ENCODE measurements around the gene SMTN. TPM values are rescaled to one million over a fixed set of nuclear protein-coding genes. Genes with fewer than 3 reads are reported as not detected.

SMTN gene
- total RNA-seq, 1 experiment from 2014 or later: 23.5 TPM

DNA sequence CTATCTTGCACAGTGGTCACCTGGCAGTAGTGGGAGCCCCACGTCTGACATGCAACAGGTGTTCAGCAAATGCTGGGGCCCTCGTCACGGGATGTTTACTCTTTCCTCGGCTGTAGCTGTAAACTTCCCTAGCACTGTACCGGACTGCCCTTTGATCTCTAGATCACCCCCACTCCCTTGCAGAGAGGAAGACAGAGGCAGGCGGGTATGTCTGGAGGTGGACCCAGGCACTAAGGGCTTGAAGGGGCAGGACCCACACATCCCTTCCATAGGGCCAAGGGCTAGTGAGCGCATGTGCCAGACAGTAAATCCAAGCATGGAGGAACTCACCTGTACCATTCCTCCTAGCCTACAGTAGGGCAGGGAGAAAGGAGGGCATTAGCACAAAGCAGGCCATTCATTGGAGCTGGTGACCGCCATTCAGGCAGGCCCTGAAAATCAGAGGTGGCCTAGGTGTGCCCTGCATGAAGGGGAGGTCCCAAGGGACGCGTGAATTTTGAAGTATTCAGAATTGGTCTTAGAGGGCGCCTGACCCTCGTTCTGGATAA, 1.9 kb upstream of the SMTN start:
- Histone ChIP-seq H3K9ac (ENCODE audit: low read length) (no peak overlapping the region), H3K27me3 (ENCODE audit: low read length) (no peaks in the 10 kb centered on the region), H4K20me1 (ENCODE audit: insufficient read depth, low read depth, low read length) (no peaks in the 10 kb centered on the region), H3K4me2 (ENCODE audit: low read depth, low read length, poor library complexity, severe bottlenecking) (no peak overlapping the region), H3K4me1 (ENCODE audit: low read length) (peaks cover 34% of the 10 kb centered on the region), H3K9me2 (replicated peaks; ENCODE audit: insufficient read depth, low read length) (no peaks in the 10 kb centered on the region), H3K79me2 (ENCODE audit: low read length) (peaks cover 9% of the 10 kb centered on the region), H2AFZ (ENCODE audit: low read length) (no peak overlapping the region), H3K27ac (ENCODE audit: low read length) (no peak overlapping the region), H3K4me3 (ENCODE audit: low read length) (no peak overlapping the region), H3K36me3 (ENCODE audit: insufficient read depth, low read length) (no peaks in the 10 kb centered on the region), H3K9me3 (ENCODE audit: low read length) (no peaks in the 10 kb centered on the region)
- no peak for DNase-seq

GRCh38 chr22:31080164-31080847, 812 bp upstream of the SMTN start:
- Histone ChIP-seq H3K4me1 (ENCODE audit: low read length) (peaks cover 40% of the 10 kb centered on the region), H3K9ac (ENCODE audit: low read length) (peak overlapping the region; percentile 80), H3K27me3 (ENCODE audit: low read length) (no peaks in the 10 kb centered on the region), H3K79me2 (ENCODE audit: low read length) (peaks cover 13% of the 10 kb centered on the region), H3K27ac (ENCODE audit: low read length) (no peak overlapping the region), H3K9me2 (replicated peaks; ENCODE audit: insufficient read depth, low read length) (no peaks in the 10 kb centered on the region), H3K4me2 (ENCODE audit: low read depth, low read length, poor library complexity, severe bottlenecking) (peak overlapping the region; percentile 90), H4K20me1 (ENCODE audit: insufficient read depth, low read depth, low read length) (no peaks in the 10 kb centered on the region), H3K36me3 (ENCODE audit: insufficient read depth, low read length) (no peaks in the 10 kb centered on the region), H2AFZ (ENCODE audit: low read length) (peak overlapping the region; percentile 44; the same call in 1 of the 2 replicates), H3K9me3 (ENCODE audit: low read length) (no peaks in the 10 kb centered on the region), H3K4me3 (ENCODE audit: low read length) (peak overlapping the region; percentile 71)
- no peak for DNase-seq

DNA sequence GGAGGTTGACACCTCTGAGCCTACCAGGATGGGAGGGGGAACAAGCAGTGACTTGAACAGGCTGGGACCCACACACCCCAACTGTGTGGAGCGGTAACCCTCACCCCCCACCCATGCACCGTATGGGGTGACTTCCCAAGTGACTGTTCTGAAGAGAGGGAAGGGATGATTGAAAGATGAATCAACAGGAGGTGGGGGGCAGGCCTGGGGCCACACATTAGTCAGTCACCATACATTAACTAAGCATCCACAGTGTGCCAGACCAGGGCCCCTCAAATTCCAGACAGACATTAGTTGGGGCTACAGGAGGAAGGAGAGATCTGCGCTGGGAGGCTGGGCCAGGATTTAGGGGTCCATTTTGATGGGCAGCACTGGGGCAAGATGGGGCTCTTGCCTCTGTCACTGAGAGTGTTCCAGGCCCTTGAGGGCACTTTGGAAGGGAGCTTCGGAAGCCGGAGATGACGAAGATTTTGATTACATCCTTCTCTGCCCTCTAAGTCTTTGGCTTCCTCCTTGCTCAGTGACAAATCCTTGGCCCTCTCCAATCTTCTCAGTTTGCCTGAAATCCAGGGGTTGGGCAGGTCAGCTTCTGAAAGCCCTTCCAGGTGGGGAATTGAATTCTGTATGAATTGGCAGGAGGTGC, 966 bp downstream of the SMTN start:
- Histone ChIP-seq H3K27ac (ENCODE audit: low read length) (no peak overlapping the region), H3K4me2 (ENCODE audit: low read depth, low read length, poor library complexity, severe bottlenecking) (peak overlapping the region; percentile 90), H3K27me3 (ENCODE audit: low read length) (no peaks in the 10 kb centered on the region), H3K4me3 (ENCODE audit: low read length) (peak overlapping the region; percentile 71), H2AFZ (ENCODE audit: low read length) (no peak overlapping the region), H4K20me1 (ENCODE audit: insufficient read depth, low read depth, low read length) (no peaks in the 10 kb centered on the region), H3K79me2 (ENCODE audit: low read length) (peaks cover 13% of the 10 kb centered on the region), H3K36me3 (ENCODE audit: insufficient read depth, low read length) (no peaks in the 10 kb centered on the region), H3K9ac (ENCODE audit: low read length) (peak overlapping the region; percentile 80), H3K9me3 (ENCODE audit: low read length) (no peaks in the 10 kb centered on the region), H3K4me1 (ENCODE audit: low read length) (peaks cover 48% of the 10 kb centered on the region), H3K9me2 (replicated peaks; ENCODE audit: insufficient read depth, low read length) (no peaks in the 10 kb centered on the region)
- no peak for DNase-seq

DNA sequence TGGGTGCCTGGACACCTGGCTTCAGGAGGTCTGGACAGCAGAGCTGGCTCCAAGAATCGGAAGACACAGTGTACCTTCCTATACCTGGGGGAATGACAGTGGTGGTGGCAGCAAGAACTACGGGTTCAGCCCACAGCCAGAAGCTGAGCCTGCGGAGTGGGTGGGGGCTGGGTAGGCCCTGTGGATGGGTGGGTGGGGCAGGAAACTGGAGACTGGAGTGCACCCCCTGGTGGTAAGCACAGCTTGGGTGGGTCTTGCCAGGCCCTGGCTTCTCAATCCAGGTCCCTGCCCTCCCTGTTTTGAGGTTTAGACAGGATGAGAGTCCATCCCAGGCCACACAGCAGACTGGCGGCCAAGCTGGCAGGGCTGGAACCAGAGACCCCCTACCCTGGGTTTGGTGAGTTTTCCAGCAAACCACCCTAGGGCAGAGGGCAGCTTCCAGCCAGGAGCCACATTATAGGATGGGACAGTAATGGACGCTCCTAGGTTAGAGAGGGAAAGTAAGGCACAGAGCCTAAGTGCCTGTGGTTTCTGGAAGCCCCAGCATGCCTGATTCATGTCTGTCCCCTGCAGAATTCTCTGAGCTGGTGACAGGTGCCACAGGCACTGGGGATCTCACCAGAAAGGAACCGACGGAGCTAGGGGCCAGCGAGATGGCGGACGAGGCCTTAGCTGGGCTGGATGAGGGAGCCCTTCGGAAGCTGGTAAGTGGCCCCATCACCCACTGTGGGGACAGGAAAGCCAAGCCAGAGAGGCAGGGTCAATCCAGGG, 1.7 kb downstream of the SMTN start:
- H4K20me1 ChIP-seq (ENCODE audit: insufficient read depth, low read depth, low read length): no peaks in the 10 kb centered on the region
- H3K9me3 ChIP-seq (ENCODE audit: low read length): no peaks in the 10 kb centered on the region
- H3K4me3 ChIP-seq (ENCODE audit: low read length): peak overlapping the region; percentile 90; the same call in 1 of the 2 replicates
- peaks cover 13% of the 10 kb centered on the region for H3K79me2 ChIP-seq (ENCODE audit: low read length)
- peak overlapping the region; percentile 95 for H3K9ac ChIP-seq (ENCODE audit: low read length)
- no peak overlapping the region for H2AFZ ChIP-seq (ENCODE audit: low read length)
- H3K27ac ChIP-seq (ENCODE audit: low read length): no peak overlapping the region
- peak; percentile 83 for DNase-seq
- H3K36me3 ChIP-seq (ENCODE audit: insufficient read depth, low read length): no peaks in the 10 kb centered on the region
- H3K27me3 ChIP-seq (ENCODE audit: low read length): no peaks in the 10 kb centered on the region
- peak overlapping the region; percentile 95 for H3K4me2 ChIP-seq (ENCODE audit: low read depth, low read length, poor library complexity, severe bottlenecking)
- no peaks in the 10 kb centered on the region for H3K9me2 ChIP-seq (replicated peaks; ENCODE audit: insufficient read depth, low read length)
- peaks cover 48% of the 10 kb centered on the region for H3K4me1 ChIP-seq (ENCODE audit: low read length)

DNA sequence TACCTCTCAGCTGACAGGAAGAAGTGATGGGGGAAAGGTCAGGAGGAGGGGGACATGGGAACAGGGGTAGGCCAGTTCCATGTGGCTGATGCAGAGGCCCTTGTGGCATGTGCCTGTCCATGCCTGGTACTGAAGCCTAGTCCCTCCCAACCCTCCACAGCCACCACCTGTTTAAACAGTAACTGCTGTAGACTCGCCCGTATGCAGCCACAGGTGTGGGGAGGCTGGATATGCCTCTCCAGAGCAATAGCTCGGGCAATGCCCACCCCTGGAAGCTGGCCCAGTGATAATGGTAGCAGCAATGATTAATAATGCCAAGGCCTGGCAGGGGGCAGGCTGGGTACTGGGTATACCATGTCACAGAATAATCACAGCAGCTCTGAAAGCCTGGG, 2.3 kb downstream of the SMTN start:
- H3K4me2 ChIP-seq (ENCODE audit: low read depth, low read length, poor library complexity, severe bottlenecking): peak overlapping the region; percentile 95
- H3K9me3 ChIP-seq (ENCODE audit: low read length): no peaks in the 10 kb centered on the region
- H3K4me3 ChIP-seq (ENCODE audit: low read length): peak overlapping the region; percentile 90
- peak overlapping the region; percentile 95 for H3K9ac ChIP-seq (ENCODE audit: low read length)
- H3K27me3 ChIP-seq (ENCODE audit: low read length): no peaks in the 10 kb centered on the region
- no peak overlapping the region for H2AFZ ChIP-seq (ENCODE audit: low read length)
- peaks cover 50% of the 10 kb centered on the region for H3K4me1 ChIP-seq (ENCODE audit: low read length)
- H4K20me1 ChIP-seq (ENCODE audit: insufficient read depth, low read depth, low read length): no peaks in the 10 kb centered on the region
- H3K9me2 ChIP-seq (replicated peaks; ENCODE audit: insufficient read depth, low read length): no peaks in the 10 kb centered on the region
- peak overlapping the region; percentile 57; the same call in 1 of the 2 replicates for H3K27ac ChIP-seq (ENCODE audit: low read length)
- no peak for DNase-seq
- H3K79me2 ChIP-seq (ENCODE audit: low read length): peaks cover 13% of the 10 kb centered on the region
- H3K36me3 ChIP-seq (ENCODE audit: insufficient read depth, low read length): no peaks in the 10 kb centered on the region

GRCh38 chr22:31083923-31084810, 3.0 kb downstream of the SMTN start:
- H3K9me2 ChIP-seq (replicated peaks; ENCODE audit: insufficient read depth, low read length): no peaks in the 10 kb centered on the region
- peak overlapping the region; percentile 95 for H3K4me2 ChIP-seq (ENCODE audit: low read depth, low read length, poor library complexity, severe bottlenecking)
- no peaks in the 10 kb centered on the region for H3K36me3 ChIP-seq (ENCODE audit: insufficient read depth, low read length)
- H3K9me3 ChIP-seq (ENCODE audit: low read length): no peaks in the 10 kb centered on the region
- H3K4me1 ChIP-seq (ENCODE audit: low read length): peaks cover 58% of the 10 kb centered on the region
- H3K79me2 ChIP-seq (ENCODE audit: low read length): peaks cover 13% of the 10 kb centered on the region
- peak overlapping the region; percentile 90; the same call in 1 of the 2 replicates for H2AFZ ChIP-seq (ENCODE audit: low read length)
- H3K27me3 ChIP-seq (ENCODE audit: low read length): no peaks in the 10 kb centered on the region
- no peaks in the 10 kb centered on the region for H4K20me1 ChIP-seq (ENCODE audit: insufficient read depth, low read depth, low read length)
- H3K4me3 ChIP-seq (ENCODE audit: low read length): peak overlapping the region; percentile 90
- H3K9ac ChIP-seq (ENCODE audit: low read length): peak overlapping the region; percentile 95
- peak overlapping the region; percentile 57 for H3K27ac ChIP-seq (ENCODE audit: low read length)
- DNase-seq: peak; percentile 72

- Histone ChIP-seq H3K36me3 (ENCODE audit: insufficient read depth, low read length) (no peaks in the 10 kb centered on the region), H3K4me3 (ENCODE audit: low read length) (peak overlapping the region; percentile 90), H3K4me2 (ENCODE audit: low read depth, low read length, poor library complexity, severe bottlenecking) (peak overlapping the region; percentile 95), H3K27me3 (ENCODE audit: low read length) (no peaks in the 10 kb centered on the region), H4K20me1 (ENCODE audit: insufficient read depth, low read depth, low read length) (no peaks in the 10 kb centered on the region), H3K27ac (ENCODE audit: low read length) (peak overlapping the region; percentile 78), H2AFZ (ENCODE audit: low read length) (peak overlapping the region; percentile 90; the same call in 1 of the 2 replicates), H3K9me3 (ENCODE audit: low read length) (no peaks in the 10 kb centered on the region), H3K4me1 (ENCODE audit: low read length) (peaks cover 65% of the 10 kb centered on the region), H3K9me2 (replicated peaks; ENCODE audit: insufficient read depth, low read length) (no peaks in the 10 kb centered on the region), H3K9ac (ENCODE audit: low read length) (peak overlapping the region; percentile 95), H3K79me2 (ENCODE audit: low read length) (peaks cover 13% of the 10 kb centered on the region)
- DNase-seq: peak; percentile 97
These were observed 3.8 kb downstream of the SMTN start for GRCh38 chr22:31084811-31085492.
